Adrenal gland (tissue), 12 donors: ENCODE results near the gene CASP10. TPM values are rescaled to one million over a fixed set of nuclear protein-coding genes. Genes with fewer than 3 reads are reported as not detected.
"Not testable (repeated sequence)": the region's sequence is repeated elsewhere in the genome, so short reads cannot be mapped to it uniquely, and the experiment has no call there.

Experiments used
- DNase-seq, 7 donors: peaks; one replicate each; pipeline ENCODE4 v3.0.0-alpha.2; 2019 to 2020
- H3K27ac ChIP-seq, 5 donors: fragments of 200-600 bp; sonication (generic) in 4 of 5; 1 replicate in 3 of 5; 2 replicates in 2 of 5; pipeline versions ENCODE4 v1.5.1 to v1.8.0; 2016 to 2020; ENCODE audit warnings: mild to moderate bottlenecking in 1 of 5
- H3K27me3 ChIP-seq: fragments of 200-600 bp; 2 replicates; pipeline ENCODE4 v1.8.0; 2021
- H3K36me3 ChIP-seq, 2 donors: fragments of 200-600 bp; replicated peaks in 1 of 2; 1 replicate in 1 of 2; 2 replicates in 1 of 2; pipeline versions ENCODE4 v1.5.1 to v1.8.0; 2018 to 2022
- H3K4me1 ChIP-seq, 2 donors: fragments of 200-600 bp; replicated peaks in 1 of 2; 1 replicate in 1 of 2; 2 replicates in 1 of 2; pipeline versions ENCODE4 v1.5.1 to v1.8.0; 2018 to 2021
- H3K4me3 ChIP-seq, 4 donors: fragments of 200-600 bp; sonication (generic) in 3 of 4; one replicate each; pipeline ENCODE4 v1.5.1; 2016 to 2018
- H3K9me3 ChIP-seq, 3 donors: fragments of 200-600 bp; sonication (generic) in 1 of 3; replicated peaks in 1 of 3; 1 replicate in 2 of 3; 2 replicates in 1 of 3; pipeline versions ENCODE4 v1.5.1 to v1.8.0; 2016 to 2021
- CTCF ChIP-seq, 6 experiments: fragments of 450-650 bp in 4 of 6; fragments of 200-600 bp in 2 of 6; sonication (generic) in 1 of 6; IDR thresholded peaks; 1 replicate in 5 of 6; 2 replicates in 1 of 6; pipeline versions ENCODE4 v1.5.1 to v1.8.0; 2016 to 2021; ENCODE audit warnings: antibody characterized with exemption in 6 of 6, mild to moderate bottlenecking in 2 of 6, moderate library complexity in 1 of 6
- POLR2A ChIP-seq, 2 donors: fragments of 450-650 bp; IDR thresholded peaks; one replicate each; pipeline ENCODE4 v1.6.1; 2017; ENCODE audit warnings: antibody characterized with exemption in 2 of 2, mild to moderate bottlenecking in 2 of 2, moderate library complexity in 1 of 2
- WGBS, 4 donors: extraction: QIAGEN DNeasy Blood & Tissue Kit in 2 of 4; methylation state at CpG; one replicate each; pipeline versions ENCODE4 v1.1.5 to v1.1.7; 2013 to 2017; 5-methylcytosine and 5-hydroxymethylcytosine counted together
- intact Hi-C, 2 donors: fragments of 100-400 bp; cut with DNase I; formaldehyde crosslinking; loops; one replicate each; pipeline versions ENCODE4 v1.14.1 to v1.15.0; 2022 to 2023
- polyA plus RNA-seq, 3 donors: library from polyadenylated mRNA; stranded (reverse); fragments of 200-250 nt in 2 of 3; fragments of 350-450 nt in 1 of 3; fragmentation: Illumina TruSeq in 1 of 3; extraction: RNeasy Lipid Tissue Mini Kit (QIAGEN cat#74804) in 1 of 3; gene quantifications; one replicate each; pipeline ENCODE4 v1.2.3, GENCODE V29; 2013 to 2014
- total RNA-seq, 9 donors: library from RNA; depleted of rRNA in 4 of 9; stranded (reverse); fragments of >200 nt in 4 of 9; fragments of 120-200 nt in 1 of 9; fragmentation: NEBNext Ultra II Directional in 1 of 9; extraction: Animal tissue kit (Norgen Biotek cat#: 25700) in 1 of 9; gene quantifications; one replicate each; pipeline versions ENCODE4 v1.1.0 to v1.2.4, GENCODE V29; 2013 to 2023
- donor health status: healthy with polysubstance abuse.
- donor health status: Bipolar disorder and iron deficiency.
- donor health status: DM: yes; HTN: yes; CAD: no.
- donor health status: DM: no; HTN: no; CAD: no.
- donor health status: DM: no; HTN: no; CAD: no.
- donor health status: DM: yes; HTN: yes; CAD: no.

CASP10 gene
- total and polyA plus RNA-seq, 12 donors: 2.5 to 12.8 (median 5.2) TPM

- no peaks in the 10 kb centered on the region for H3K27me3 ChIP-seq
These were observed 38.6 kb upstream of the CASP10 start for GRCh38 chr2:201144101-201145051.

GRCh38 chr2:201148434-201148990 lies 34.4 kb upstream of the CASP10 start:
- Histone ChIP-seq H3K27me3 (no peaks in the 10 kb centered on the region), H3K9me3 (no peaks in the 10 kb centered on the region), H3K36me3 (peaks cover 0 to 53% of the 10 kb centered on the region in 2 donors), H3K27ac (peak overlapping the region; percentile 34 to 87 (median 66)), H3K4me3 (no peak overlapping the region), H3K4me1 (peaks cover 23 to 55% of the 10 kb centered on the region in 2 donors)
- 84 to 95% (median 88%) methylated on average over 1 of the region's 1 CpG for WGBS, 4 donors
- no peak for TF ChIP-seq POLR2A (IDR thresholded peaks at IDR 0.05)
- no peak for TF ChIP-seq CTCF (IDR thresholded peaks at IDR 0.05)
- intact Hi-C loops: no loop called here
- no peak for DNase-seq

More at GRCh38 chr2:201144101-201145051, 38.6 kb upstream of the CASP10 start:
- intact Hi-C loops: no loop called here
- H3K4me1 ChIP-seq: peaks cover 0 to 20% of the 10 kb centered on the region in 2 donors
- H3K27ac ChIP-seq: no peak overlapping the region
- TF ChIP-seq CTCF (IDR thresholded peaks at IDR 0.05): no peak
- no peak for TF ChIP-seq POLR2A (IDR thresholded peaks at IDR 0.05)
- H3K9me3 ChIP-seq: no peaks in the 10 kb centered on the region
- 88 to 93% (median 89%) methylated on average over 5 of the region's 5 CpGs for WGBS, 4 donors
- H3K36me3 ChIP-seq: peaks cover 0 to 67% of the 10 kb centered on the region in 2 donors
- no peak overlapping the region for H3K4me3 ChIP-seq
- DNase-seq: no peak

GRCh38 chr2:201149064-201149820 lies 33.7 kb upstream of the CASP10 start:
- no peak for TF ChIP-seq CTCF (IDR thresholded peaks at IDR 0.05)
- peak in 1 of 2 donors; percentile 12 for TF ChIP-seq POLR2A (IDR thresholded peaks at IDR 0.05)
- no peak for DNase-seq
- 93 to 95% (median 94%) methylated on average over 2 of the region's 2 CpGs for WGBS, 4 donors
- peak overlapping the region; percentile 9 to 92 (median 86) for H3K27ac ChIP-seq
- H3K9me3 ChIP-seq: no peaks in the 10 kb centered on the region
- H3K4me1 ChIP-seq: peaks cover 23 to 57% of the 10 kb centered on the region in 2 donors
- H3K36me3 ChIP-seq: peaks cover 0 to 54% of the 10 kb centered on the region in 2 donors
- intact Hi-C loops: no loop called here
- no peaks in the 10 kb centered on the region for H3K27me3 ChIP-seq
- no peak overlapping the region for H3K4me3 ChIP-seq

- H3K9me3 ChIP-seq, H3K27me3 ChIP-seq, H3K4me3 ChIP-seq: not testable (repeated sequence)
- Histone ChIP-seq H3K27ac (peak overlapping the region; percentile 9 to 92 (median 86)), H3K4me1 (peaks cover 23 to 57% of the 10 kb centered on the region in 2 donors), H3K36me3 (peaks cover 0 to 56% of the 10 kb centered on the region in 2 donors)
- WGBS, 4 donors: 93 to 100% (median 98%) methylated on average over 6 to 8 of the region's 8 CpGs
- intact Hi-C loops: loop anchor here in 1 of 2 donors (10.0 kb wide), 1 partner anchor 185 kb away; the partner anchor contains the start of gene ORC2
- peak in 1 of 7 donors; percentile 15 for DNase-seq
These were observed 33.1 kb upstream of the CASP10 start for GRCh38 chr2:201149821-201150165.
